Uterus (tissue), 4 donors: ENCODE measurements around the gene C6orf62. TPM values are rescaled to one million over a fixed set of nuclear protein-coding genes. Genes with fewer than 3 reads are reported as not detected.

Source experiments
- DNase-seq, 2 donors: peaks; one replicate each; pipeline ENCODE4 v3.0.0-alpha.2; 2019 to 2020
- H3K27ac ChIP-seq, 2 donors: fragments of 200-600 bp; sonication (generic); 1 replicate in 1 of 2; 2 replicates in 1 of 2; pipeline ENCODE4 v1.5.1; 2016 to 2018
- H3K27me3 ChIP-seq, 2 donors: fragments of 200-600 bp; sonication (generic); one replicate each; pipeline ENCODE4 v1.5.1; 2018 to 2019; ENCODE audit warnings: control low read depth in 1 of 2
- H3K36me3 ChIP-seq, 2 donors: fragments of 200-600 bp; sonication (generic); one replicate each; pipeline ENCODE4 v1.5.1; 2019; ENCODE audit warnings: control low read depth in 1 of 2
- H3K4me1 ChIP-seq, 2 donors: fragments of 200-600 bp; sonication (generic); one replicate each; pipeline ENCODE4 v1.5.1; 2018 to 2019; ENCODE audit warnings: control low read depth in 1 of 2
- H3K4me3 ChIP-seq, 2 donors: fragments of 200-600 bp; sonication (generic); 1 replicate in 1 of 2; 2 replicates in 1 of 2; pipeline ENCODE4 v1.5.1; 2018 to 2019; ENCODE audit warnings: mild to moderate bottlenecking in 1 of 2
- H3K9me3 ChIP-seq, 2 donors: fragments of 200-600 bp; sonication (generic); one replicate each; pipeline ENCODE4 v1.5.1; 2019; ENCODE audit warnings: control low read depth in 1 of 2
- CTCF ChIP-seq, 4 experiments: fragments of 200-600 bp in 2 of 4; fragments of 450-650 bp in 2 of 4; sonication (generic) in 2 of 4; IDR thresholded peaks; one replicate each; pipeline ENCODE4 v1.5.1; 2016 to 2019; ENCODE audit warnings: antibody characterized with exemption in 4 of 4, mild to moderate bottlenecking in 2 of 4, moderate library complexity in 1 of 4
- POLR2A ChIP-seq, 2 donors: fragments of 450-650 bp; IDR thresholded peaks; one replicate each; pipeline ENCODE4 v1.6.1; 2016; ENCODE audit warnings: antibody characterized with exemption in 2 of 2, mild to moderate bottlenecking in 1 of 2, moderate library complexity in 1 of 2
- intact Hi-C: fragments of 100-400 bp; cut with DNase I; formaldehyde crosslinking; loops from one replicate; pipeline ENCODE4 v1.15.1; 2023; ENCODE audit warnings: low total_unique reads
- total RNA-seq, 4 donors: library from RNA; depleted of rRNA in 3 of 4; stranded (reverse); fragments of >200 nt in 3 of 4; gene quantifications; one replicate each; pipeline versions ENCODE4 v1.1.0 to v1.2.4, GENCODE V29; 2014 to 2023
- donor health status: DM: yes; HTN: yes; CAD: no.

The C6orf62 gene
- total RNA-seq, 4 donors from 2014 or later: 14.3 to 93.7 (median 59.9) TPM

GRCh38 chr6:24690593-24690992 lies 28.4 kb downstream of the C6orf62 start:
- Histone ChIP-seq H3K27me3 (no peaks in the 10 kb centered on the region), H3K4me3 (no peak overlapping the region), H3K4me1 (no peaks in the 10 kb centered on the region), H3K27ac (no peak overlapping the region), H3K9me3 (no peaks in the 10 kb centered on the region), H3K36me3 (no peaks in the 10 kb centered on the region)
- no peak for TF ChIP-seq POLR2A (IDR thresholded peaks at IDR 0.05)
- TF ChIP-seq CTCF (IDR thresholded peaks at IDR 0.05): no peak
- intact Hi-C loops: loop anchor here (5.0 kb wide), 1 partner anchor 103 kb away; no protein-coding TSS in a partner anchor
- no peak for DNase-seq

- no peak for DNase-seq
- Histone ChIP-seq H3K27me3 (no peaks in the 10 kb centered on the region), H3K4me1 (no peaks in the 10 kb centered on the region), H3K4me3 (no peak overlapping the region), H3K9me3 (no peaks in the 10 kb centered on the region), H3K27ac (no peak overlapping the region), H3K36me3 (no peaks in the 10 kb centered on the region)
- intact Hi-C loops: loop anchor here (5.0 kb wide), 1 partner anchor 103 kb away; no protein-coding TSS in a partner anchor
- no peak for TF ChIP-seq CTCF (IDR thresholded peaks at IDR 0.05)
- TF ChIP-seq POLR2A (IDR thresholded peaks at IDR 0.05): no peak
Measured at GRCh38 chr6:24689964-24690363, 29.0 kb downstream of the C6orf62 start.

- H3K27ac ChIP-seq: no peak overlapping the region
- no peaks in the 10 kb centered on the region for H3K27me3 ChIP-seq
- no peak for TF ChIP-seq CTCF (IDR thresholded peaks at IDR 0.05)
- TF ChIP-seq POLR2A (IDR thresholded peaks at IDR 0.05): no peak
- DNase-seq: no peak
- H3K36me3 ChIP-seq: no peaks in the 10 kb centered on the region
- H3K4me1 ChIP-seq: no peaks in the 10 kb centered on the region
- intact Hi-C loops: no loop called here
- H3K9me3 ChIP-seq: no peaks in the 10 kb centered on the region
- H3K4me3 ChIP-seq: no peak overlapping the region
Measured at GRCh38 chr6:24686946-24687345, 32.0 kb downstream of the C6orf62 start.

GRCh38 chr6:24686408-24686807 lies 32.5 kb downstream of the C6orf62 start:
- H3K36me3 ChIP-seq: no peaks in the 10 kb centered on the region
- TF ChIP-seq CTCF (IDR thresholded peaks at IDR 0.05) (no peak), POLR2A (IDR thresholded peaks at IDR 0.05) (no peak)
- H3K27me3 ChIP-seq: no peaks in the 10 kb centered on the region
- H3K4me3 ChIP-seq: no peak overlapping the region
- no peaks in the 10 kb centered on the region for H3K4me1 ChIP-seq
- H3K27ac ChIP-seq: no peak overlapping the region
- intact Hi-C loops: no loop called here
- no peaks in the 10 kb centered on the region for H3K9me3 ChIP-seq
- DNase-seq: no peak

- no peaks in the 10 kb centered on the region for H3K27me3 ChIP-seq
- no peak for TF ChIP-seq CTCF (IDR thresholded peaks at IDR 0.05)
- no peak for TF ChIP-seq POLR2A (IDR thresholded peaks at IDR 0.05)
- no peaks in the 10 kb centered on the region for H3K9me3 ChIP-seq
- no peaks in the 10 kb centered on the region for H3K36me3 ChIP-seq
- no peak overlapping the region for H3K27ac ChIP-seq
- no peak for DNase-seq
- H3K4me1 ChIP-seq: no peaks in the 10 kb centered on the region
- intact Hi-C loops: no loop called here
- no peak overlapping the region for H3K4me3 ChIP-seq
Measured at GRCh38 chr6:24683297-24684296, 35.4 kb downstream of the C6orf62 start.
